Measurements from ENCODE around the gene FBXL15. TPM values are rescaled to one million over a fixed set of nuclear protein-coding genes. Genes with fewer than 3 reads are reported as not detected.

The FBXL15 gene
- total and polyA plus RNA-seq, 2 donors (not counting 3 experiments of a cell fraction or from before 2014, with no cell fraction given), result 9.9 to 15.3 TPM

GRCh38 chr10:102462512-102463054 is 41.9 kb downstream of the FBXL15 start:
- Histone ChIP-seq H3K9me1 (replicated peaks; ENCODE audit: control insufficient read depth, extremely low read depth, insufficient read depth, low read length) (no peaks in the 10 kb centered on the region), H3K79me2 (ENCODE audit: control insufficient read depth, insufficient read depth, low read length) (no peaks in the 10 kb centered on the region), H3K27me3 (ENCODE audit: control insufficient read depth in 2 of 2, insufficient read depth in 2 of 2, low read length in 2 of 2) (peaks cover 0 to 4% of the 10 kb centered on the region in 2 experiments), H2AFZ (ENCODE audit: low read depth, low read length) (no peak overlapping the region), H3K36me3 (ENCODE audit: control insufficient read depth in 2 of 2, extremely low read depth in 1 of 2, insufficient read depth in 2 of 2, low read length in 2 of 2) (no peaks in the 10 kb centered on the region), H3K4me3 (replicated peaks in 1 of 3; ENCODE audit: insufficient read depth in 1 of 3, low read depth in 1 of 3, low read length in 3 of 3) (no peak overlapping the region), H4K20me1 (replicated peaks; ENCODE audit: control insufficient read depth, extremely low read depth, insufficient read depth, low read length) (no peaks in the 10 kb centered on the region), H3K4me2 (ENCODE audit: insufficient read depth, low read length) (no peak overlapping the region), H3K9me3 (replicated peaks; ENCODE audit: control insufficient read depth, insufficient read depth, low read length) (no peaks in the 10 kb centered on the region), H3K27ac (ENCODE audit: insufficient read depth, low read depth, low read length) (no peak overlapping the region), H3K9ac (replicated peaks; ENCODE audit: extremely low read depth, insufficient read depth, low read length) (no peak overlapping the region), H3K4me1 (ENCODE audit: control insufficient read depth, extremely low read depth, insufficient read depth, low read length) (peaks cover 7% of the 10 kb centered on the region)
- TF ChIP-seq FOS (IDR thresholded peaks at IDR 0.05; ENCODE audit: borderline replicate concordance, insufficient read depth, low read length) (no peak), POLR2AphosphoS5 (IDR thresholded peaks at IDR 0.05; ENCODE audit: insufficient read depth, low read depth, low read length) (no peak), CTCF (IDR thresholded peaks at IDR 0.05; ENCODE audit: extremely low read depth in 1 of 2, insufficient read depth in 1 of 2, low read depth in 1 of 2, low read length in 2 of 2) (no peak), JUN (IDR thresholded peaks at IDR 0.05; ENCODE audit: borderline replicate concordance, insufficient read depth, insufficient read length, low read depth) (no peak), MYC (IDR thresholded peaks at IDR 0.05; ENCODE audit: low read depth, low read length) (no peak), GATA2 (IDR thresholded peaks at IDR 0.05; ENCODE audit: insufficient read depth, insufficient read length, low read depth, low read length) (no peak), MAX (IDR thresholded peaks at IDR 0.05; ENCODE audit: insufficient read depth, insufficient read length) (no peak), EZH2 (IDR thresholded peaks at IDR 0.05; ENCODE audit: borderline replicate concordance, low read depth, low read length, severe bottlenecking) (no peak), POLR2A (IDR thresholded peaks at IDR 0.05; ENCODE audit: low read depth, low read length) (no peak)
- no TSS peak for BruUV-seq (replicated peaks)
- POLR2A ChIA-PET, result no interaction called here
- DNase-seq (ENCODE audit: low read depth, low spot score), result no peak
- dilution Hi-C loops (cut with MboI; ENCODE audit: extremely low pct_ligation_motif_present, low sequenced_read_pairs), result no loop called here
- CTCF ChIA-PET, result interaction anchor here (0.5 to 2.7 kb wide), 6 partner anchors 10 to 121 kb away, joined by 3 to 16 read pairs (median 5); partner anchors contain the start of gene C10orf95
- intact Hi-C loops (cut with micrococcal nuclease), result no loop called here
- FAIRE-seq, result no peak
